Measurements from ENCODE around the gene RAD17. TPM values are rescaled to one million over a fixed set of nuclear protein-coding genes. Genes with fewer than 3 reads are reported as not detected.

RAD17 gene
- total and polyA plus RNA-seq, 2 of the 8 experiments (the other 6 are each of a cell fraction or from before 2014, with no cell fraction given): 12.9 to 28.1 TPM

- no peak for TF ChIP-seq PHF8 (conservative IDR thresholded peaks at IDR 0.05; ENCODE audit: low read depth, low read length)
- TF ChIP-seq CEBPB (IDR thresholded peaks at IDR 0.05; ENCODE audit: low read depth, low read length): no peak
- no peak for TF ChIP-seq POU5F1 (IDR thresholded peaks at IDR 0.05; ENCODE audit: low read depth, low read length)
- no peak for TF ChIP-seq TCF12 (IDR thresholded peaks at IDR 0.05; ENCODE audit: low read depth, low read length)
Measured at GRCh38 chr5:69359699-69360098, 9.9 kb upstream of the RAD17 start (continued).
